Activated gamma-delta T cell treated with anti-CD3 and anti-CD28 coated beads, Interleukin-2, amount 50 U/mL, for 16 hours (primary cell): ENCODE data around the gene RNF214.
"Not testable (repeated sequence)": the region's sequence is repeated elsewhere in the genome, so short reads cannot be mapped to it uniquely, and the experiment has no call there.

Experiments
- DNase-seq: peaks from one replicate; pipeline ENCODE4 v3.0.0-alpha.2; 2020; ENCODE audit warnings: low read depth

The RNF214 gene

GRCh38 chr11:117315285-117316196, 83.1 kb downstream of the RNF214 start:
- no peak for DNase-seq

DNA sequence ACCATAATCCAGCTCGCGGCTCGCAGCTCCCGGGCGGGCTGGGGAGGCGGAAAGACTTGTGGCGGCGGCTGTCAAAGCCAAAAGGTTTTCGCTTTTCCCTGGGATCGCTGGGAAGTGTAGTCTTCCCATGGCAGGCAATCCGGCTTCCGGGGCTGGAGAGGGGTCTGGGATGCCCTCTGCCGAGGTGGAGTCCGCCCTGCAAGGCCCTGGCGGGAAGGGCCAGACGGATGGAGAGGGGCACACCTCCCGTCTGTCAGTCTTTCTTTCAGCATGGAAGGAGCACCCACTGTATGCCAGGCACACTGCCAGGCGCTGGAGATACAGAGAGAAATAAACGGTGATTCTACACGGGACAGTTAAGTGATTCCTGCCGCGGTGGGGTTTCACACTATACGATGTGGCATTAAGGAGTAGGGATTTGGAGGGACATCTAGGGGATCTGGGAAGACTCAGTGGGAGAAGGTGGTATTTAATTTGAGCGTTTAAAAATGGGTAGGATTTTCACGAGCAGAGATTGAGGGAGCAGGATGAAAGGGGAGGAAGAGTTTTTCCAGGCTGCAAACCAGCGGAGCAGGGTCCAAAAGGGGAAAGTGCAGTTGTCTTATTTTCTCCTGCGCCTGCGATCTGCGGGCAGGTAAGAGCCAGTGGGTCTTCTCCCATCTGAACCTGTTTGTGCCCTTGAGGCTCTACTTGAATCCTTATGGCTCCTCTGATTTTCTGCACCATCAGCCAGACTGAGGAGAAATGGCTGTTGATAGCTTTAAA, 83.9 kb downstream of the RNF214 start, which contains the start of gene BACE1:
TSS of gene BACE1 (minus strand) at position 60 of the 765 bp plus-strand sequence. CDS start 461 bp downstream, outside the sequence.
- no peak for DNase-seq

GRCh38 chr11:117318738-117319137, 86.3 kb downstream of the RNF214 start:
- no peak for DNase-seq

DNA sequence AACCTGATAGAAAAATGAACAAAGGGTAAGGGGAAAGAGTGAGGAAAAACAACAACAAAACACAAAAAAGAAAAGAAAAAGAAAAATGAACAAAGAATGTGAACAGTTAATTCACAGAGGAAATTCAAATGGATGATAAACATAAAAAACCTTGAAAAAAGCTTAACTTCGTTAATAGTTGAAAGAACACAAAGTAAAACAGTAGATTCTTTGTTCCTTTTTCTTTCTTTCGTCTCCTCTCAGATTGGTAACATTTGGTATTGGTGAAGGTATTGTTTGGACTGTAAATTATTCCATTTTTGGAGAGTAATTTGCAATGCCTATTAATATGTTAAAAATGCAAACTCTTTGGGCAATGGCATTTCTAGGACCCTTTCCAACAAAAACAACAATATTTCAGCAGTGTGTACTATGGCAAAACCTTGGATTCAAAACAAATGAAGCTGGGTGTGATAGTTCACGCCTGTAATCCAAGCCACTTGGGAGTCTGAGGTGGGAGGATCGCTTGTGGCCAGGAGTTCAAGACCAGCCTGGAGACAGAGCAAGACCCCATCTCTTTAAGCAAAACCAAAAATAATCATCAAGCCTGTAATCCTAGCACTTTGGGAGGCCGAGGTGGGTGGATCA, 86.9 kb downstream of the RNF214 start:
- no peak for DNase-seq

DNA sequence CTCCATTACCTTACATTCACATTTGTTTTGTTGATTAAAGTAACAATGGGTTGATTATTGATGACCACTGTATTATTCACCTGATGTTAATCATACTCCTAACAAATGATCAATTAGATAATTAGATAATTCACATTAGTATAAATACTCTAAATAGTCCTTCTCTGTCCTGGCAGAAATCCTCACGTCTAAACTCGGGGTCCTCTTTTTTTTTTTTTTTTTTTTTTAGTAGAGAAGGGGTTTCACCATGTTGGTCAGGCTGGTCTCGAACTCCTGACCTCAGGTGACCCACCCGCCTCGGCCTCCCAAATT, 94.7 kb downstream of the RNF214 start:
- DNase-seq, result not testable (repeated sequence)

- peak; percentile 89 for DNase-seq
Observed at GRCh38 chr11:117327567-117328374, 95.3 kb downstream of the RNF214 start, which contains the start of gene CEP164. Gene CEP164, plus strand, starts transcription at chr11:117327854. Its CDS starts 10,733 bp downstream, at chr11:117338587.

GRCh38 chr11:117328375-117329010, 96.0 kb downstream of the RNF214 start:
- DNase-seq, result no peak

GRCh38 chr11:117332843-117333242, 100.4 kb downstream of the RNF214 start:
- DNase-seq, result no peak

GRCh38 chr11:117333917-117334316, 101.4 kb downstream of the RNF214 start:
- DNase-seq, result no peak

DNA sequence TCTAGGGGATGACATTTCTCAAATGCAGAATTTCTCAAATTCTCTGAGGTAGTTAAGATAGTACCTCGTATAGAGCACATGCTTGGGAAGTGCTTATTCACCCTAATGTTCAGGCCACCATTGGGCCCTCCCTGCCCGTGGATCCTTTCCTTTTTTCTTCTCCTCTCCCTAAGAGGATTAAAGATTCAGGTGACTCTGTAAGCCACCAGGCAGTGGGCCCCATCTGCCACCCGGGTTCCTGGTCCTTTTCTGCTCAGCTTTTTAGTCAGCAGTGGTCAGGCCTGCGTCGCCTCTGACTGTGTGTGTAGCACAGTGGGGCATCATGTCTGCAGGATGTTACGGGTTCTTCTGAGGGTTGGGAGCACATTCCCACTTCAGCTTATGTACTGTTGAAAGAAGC, 102.4 kb downstream of the RNF214 start:
- DNase-seq, result no peak

- no peak for DNase-seq
Observed at GRCh38 chr11:117335399-117335798, 102.9 kb downstream of the RNF214 start.
